Gastroesophageal sphincter (tissue), 4 donors: Measurements from ENCODE around the gene PRXL2A. TPM values are rescaled to one million over a fixed set of nuclear protein-coding genes. Genes with fewer than 3 reads are reported as not detected.

ENCODE experiments used
- ATAC-seq: fragments of 150-250 bp; one replicate; pipeline ENCODE4 v1.9.1; 2016; ENCODE audit warnings: mild to moderate bottlenecking, moderate library complexity
- H3K27ac ChIP-seq, 4 donors: fragments of 200-600 bp; sonication (generic) in 3 of 4; 1 replicate in 3 of 4; 2 replicates in 1 of 4; pipeline ENCODE4 v1.5.1; 2016 to 2019
- H3K27me3 ChIP-seq: fragments of 200-600 bp; sonication (generic); one replicate; pipeline ENCODE4 v1.5.1; 2019
- H3K36me3 ChIP-seq, 2 donors: fragments of 200-600 bp; sonication (generic); one replicate each; pipeline ENCODE4 v1.5.1; 2019; ENCODE audit warnings: control low read depth in 1 of 2
- H3K4me1 ChIP-seq, 3 donors: fragments of 200-600 bp; sonication (generic); 1 replicate in 2 of 3; 2 replicates in 1 of 3; pipeline ENCODE4 v1.5.1; 2016 to 2019; ENCODE audit warnings: control low read depth in 2 of 3
- H3K4me3 ChIP-seq, 2 donors: fragments of 200-600 bp; sonication (generic); one replicate each; pipeline ENCODE4 v1.5.1; 2019; ENCODE audit warnings: mild to moderate bottlenecking in 1 of 2, moderate library complexity in 1 of 2
- H3K9me3 ChIP-seq, 3 donors: fragments of 200-600 bp; sonication (generic); one replicate each; pipeline ENCODE4 v1.5.1; 2017 to 2019; ENCODE audit warnings: control low read depth in 2 of 3
- CTCF ChIP-seq, 4 experiments: fragments of 200-600 bp in 2 of 4; fragments of 450-650 bp in 2 of 4; sonication (generic) in 1 of 4; IDR thresholded peaks; one replicate each; pipeline ENCODE4 v1.5.1; 2017 to 2019; ENCODE audit warnings: antibody characterized with exemption in 4 of 4, mild to moderate bottlenecking in 2 of 4, moderate library complexity in 2 of 4
- EP300 ChIP-seq: sonication (generic); formaldehyde crosslinking; IDR thresholded peaks from one replicate; pipeline ENCODE4 v1.6.1; 2017; ENCODE audit warnings: antibody characterized with exemption, mild to moderate bottlenecking
- POLR2A ChIP-seq, 2 donors: fragments of 450-650 bp; IDR thresholded peaks; one replicate each; pipeline ENCODE4 v1.6.1; 2017; ENCODE audit warnings: antibody characterized with exemption in 2 of 2, mild to moderate bottlenecking in 2 of 2, moderate library complexity in 1 of 2
- POLR2AphosphoS5 ChIP-seq: sonication (generic); formaldehyde crosslinking; IDR thresholded peaks from one replicate; pipeline ENCODE4 v1.6.1; 2017; ENCODE audit warnings: antibody characterized with exemption
- WGBS, 2 donors: methylation state at CpG; one replicate each; pipeline ENCODE4 v1.1.5; 2018; ENCODE audit warnings: low coverage in 1 of 2; 5-methylcytosine and 5-hydroxymethylcytosine counted together
- total RNA-seq, 4 donors: library from RNA; depleted of rRNA; stranded (reverse); fragments of >200 nt; gene quantifications; one replicate each; pipeline ENCODE4 v1.1.0, GENCODE V29; 2016

PRXL2A gene
- total RNA-seq, 4 donors from 2014 or later: 26.4 to 29.4 (median 26.6) TPM

- WGBS, 2 donors: 80 to 90% methylated on average over 2 to 6 of the region's 7 CpGs
- Histone ChIP-seq H3K36me3 (no peaks in the 10 kb centered on the region), H3K27me3 (no peaks in the 10 kb centered on the region), H3K27ac (no peak overlapping the region), H3K4me1 (peaks cover 0 to 21% (median 0%) of the 10 kb centered on the region in 3 donors), H3K4me3 (no peak overlapping the region), H3K9me3 (no peaks in the 10 kb centered on the region)
- ATAC-seq: no peak
- TF ChIP-seq CTCF (IDR thresholded peaks at IDR 0.05) (no peak), POLR2AphosphoS5 (no peak), POLR2A (IDR thresholded peaks at IDR 0.05) (no peak), EP300 (no peak)
Observed at GRCh38 chr10:80447436-80448190, 39.3 kb downstream of the PRXL2A start.

GRCh38 chr10:80448209-80448942, 40.0 kb downstream of the PRXL2A start:
- no peak for ATAC-seq
- H3K4me1 ChIP-seq: peaks cover 0 to 28% (median 3%) of the 10 kb centered on the region in 3 donors
- no peaks in the 10 kb centered on the region for H3K36me3 ChIP-seq
- no peak for TF ChIP-seq POLR2AphosphoS5
- TF ChIP-seq POLR2A (IDR thresholded peaks at IDR 0.05): no peak
- TF ChIP-seq CTCF (IDR thresholded peaks at IDR 0.05): no peak
- TF ChIP-seq EP300: no peak
- no peak overlapping the region for H3K27ac ChIP-seq
- WGBS, 2 donors: 68 to 96% methylated on average over 3 to 4 of the region's 4 CpGs
- H3K4me3 ChIP-seq: no peak overlapping the region
- H3K9me3 ChIP-seq: no peaks in the 10 kb centered on the region
- H3K27me3 ChIP-seq: no peaks in the 10 kb centered on the region

GRCh38 chr10:80449520-80449919, 41.2 kb downstream of the PRXL2A start:
- WGBS, 2 donors: 75 to 86% methylated on average over 1 to 2 of the region's 2 CpGs
- H3K4me1 ChIP-seq: peaks cover 0 to 20% (median 5%) of the 10 kb centered on the region in 3 donors
- ATAC-seq: no peak
- TF ChIP-seq POLR2A (IDR thresholded peaks at IDR 0.05) (no peak), POLR2AphosphoS5 (no peak), EP300 (no peak), CTCF (IDR thresholded peaks at IDR 0.05) (no peak)
- H3K4me3 ChIP-seq: no peak overlapping the region
- H3K9me3 ChIP-seq: no peaks in the 10 kb centered on the region
- H3K36me3 ChIP-seq: no peaks in the 10 kb centered on the region
- H3K27me3 ChIP-seq: no peaks in the 10 kb centered on the region
- no peak overlapping the region for H3K27ac ChIP-seq

GRCh38 chr10:80451132-80451531, 42.8 kb downstream of the PRXL2A start:
- no peak for TF ChIP-seq CTCF (IDR thresholded peaks at IDR 0.05)
- no peak for TF ChIP-seq POLR2AphosphoS5
- TF ChIP-seq EP300: no peak
- no peak for TF ChIP-seq POLR2A (IDR thresholded peaks at IDR 0.05)
- no peak for ATAC-seq
- 100% methylated on average over 1 of the region's 1 CpG for WGBS, 2 donors
- Histone ChIP-seq H3K36me3 (no peaks in the 10 kb centered on the region), H3K27ac (no peak overlapping the region), H3K9me3 (no peaks in the 10 kb centered on the region), H3K4me1 (peaks cover 0 to 27% (median 11%) of the 10 kb centered on the region in 3 donors), H3K4me3 (no peak overlapping the region), H3K27me3 (no peaks in the 10 kb centered on the region)

- Histone ChIP-seq H3K36me3 (no peaks in the 10 kb centered on the region), H3K9me3 (no peaks in the 10 kb centered on the region), H3K27me3 (no peaks in the 10 kb centered on the region), H3K4me3 (no peak overlapping the region), H3K27ac (peak overlapping the region in 1 of 4 donors; percentile 26), H3K4me1 (peaks cover 0 to 36% (median 14%) of the 10 kb centered on the region in 3 donors)
- TF ChIP-seq EP300: no peak
- TF ChIP-seq POLR2AphosphoS5: no peak
- no peak for TF ChIP-seq POLR2A (IDR thresholded peaks at IDR 0.05)
- TF ChIP-seq CTCF (IDR thresholded peaks at IDR 0.05): no peak
- no peak for ATAC-seq
Observed at GRCh38 chr10:80452069-80452468, 43.7 kb downstream of the PRXL2A start.
